Lower lobe of right lung (tissue), 2 donors: ENCODE data around the gene FRMPD2. TPM values are rescaled to one million over a fixed set of nuclear protein-coding genes. Genes with fewer than 3 reads are reported as not detected.

Source experiments
- ATAC-seq, 2 donors: fragments of 200-7000 bp; cut with Tn5 transposase; one replicate each; pipeline ENCODE4 v1.9.1; 2020 to 2022; ENCODE audit warnings: mild to moderate bottlenecking in 2 of 2, moderate library complexity in 2 of 2
- DNase-seq: peaks from one replicate; pipeline ENCODE4 v3.0.0-alpha.2; 2020
- H3K27ac ChIP-seq: fragments of 200-600 bp; one replicate; pipeline ENCODE4 v1.8.0; 2022
- H3K27me3 ChIP-seq: fragments of 200-600 bp; one replicate; pipeline ENCODE4 v1.8.0; 2022; ENCODE audit warnings: low read depth
- H3K36me3 ChIP-seq: fragments of 200-600 bp; one replicate; pipeline ENCODE4 v1.8.0; 2022; ENCODE audit warnings: mild to moderate bottlenecking
- H3K4me1 ChIP-seq: fragments of 200-600 bp; one replicate; pipeline ENCODE4 v1.8.0; 2022
- H3K4me3 ChIP-seq: fragments of 200-600 bp; one replicate; pipeline ENCODE4 v1.8.0; 2022; ENCODE audit warnings: mild to moderate bottlenecking
- H3K9me3 ChIP-seq: fragments of 200-600 bp; one replicate; pipeline ENCODE4 v1.8.0; 2022
- CTCF ChIP-seq: fragments of 200-600 bp; IDR thresholded peaks from one replicate; pipeline ENCODE4 v1.8.0; 2022; ENCODE audit warnings: antibody characterized with exemption, mild to moderate bottlenecking
- intact Hi-C: fragments of 100-400 bp; cut with DNase I; formaldehyde crosslinking; loops from one replicate; pipeline ENCODE4 v1.11.0; 2022
- total RNA-seq: library from RNA; stranded (reverse); fragmentation: NEBNext Ultra II Directional; extraction: Animal tissue kit (Norgen Biotek cat#: 25700); gene quantifications from one replicate; pipeline ENCODE4 v1.2.1, GENCODE V29; 2021
- donor health status: DM: no; HTN: yes; CAD: no; lungs with severe emphysema.

FRMPD2 gene
- total RNA-seq, 1 donor from 2014 or later = 5.3 TPM

DNA sequence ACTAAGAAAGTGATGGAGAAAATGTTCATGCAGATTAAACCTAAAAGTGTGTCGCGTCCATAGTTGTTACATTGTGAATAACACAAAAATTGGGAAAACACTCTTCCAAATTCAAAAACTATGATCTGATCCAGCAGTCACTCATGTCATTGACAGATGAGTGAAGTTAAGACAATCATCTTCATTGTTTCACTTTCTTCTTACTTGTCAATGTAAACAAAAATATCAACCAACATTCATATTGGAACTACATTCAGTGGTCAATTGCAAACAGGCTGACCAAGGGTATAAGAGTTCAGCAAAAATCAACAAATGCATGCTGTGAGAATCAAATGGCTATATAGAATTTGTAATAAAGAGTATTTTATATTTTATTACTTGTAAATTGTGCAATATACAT, 1.8 kb downstream of the FRMPD2 start:
- DNase-seq (no peak), ATAC-seq (no peak)
- intact Hi-C loops = no loop called here
- TF ChIP-seq CTCF = no peak
- no peaks in the 10 kb centered on the region for H3K27me3 ChIP-seq
- no peaks in the 10 kb centered on the region for H3K9me3 ChIP-seq
- H3K4me1 ChIP-seq = no peaks in the 10 kb centered on the region
- no peak overlapping the region for H3K27ac ChIP-seq
- H3K36me3 ChIP-seq = no peaks in the 10 kb centered on the region
- H3K4me3 ChIP-seq = no peak overlapping the region

GRCh38 chr10:48271047-48271730, 3.3 kb downstream of the FRMPD2 start:
- no peaks in the 10 kb centered on the region for H3K9me3 ChIP-seq
- intact Hi-C loops = no loop called here
- DNase-seq = no peak
- no peak overlapping the region for H3K27ac ChIP-seq
- no peak for ATAC-seq
- H3K4me1 ChIP-seq = no peaks in the 10 kb centered on the region
- no peak overlapping the region for H3K4me3 ChIP-seq
- TF ChIP-seq CTCF = no peak
- H3K27me3 ChIP-seq = no peaks in the 10 kb centered on the region
- no peaks in the 10 kb centered on the region for H3K36me3 ChIP-seq

GRCh38 chr10:48266528-48266927, 8.0 kb downstream of the FRMPD2 start:
- intact Hi-C loops = no loop called here
- Histone ChIP-seq H3K27ac (no peak overlapping the region), H3K27me3 (no peaks in the 10 kb centered on the region), H3K9me3 (no peaks in the 10 kb centered on the region), H3K4me3 (no peak overlapping the region), H3K4me1 (no peaks in the 10 kb centered on the region), H3K36me3 (no peaks in the 10 kb centered on the region)
- TF ChIP-seq CTCF = no peak
- ATAC-seq (no peak), DNase-seq (no peak)

DNA sequence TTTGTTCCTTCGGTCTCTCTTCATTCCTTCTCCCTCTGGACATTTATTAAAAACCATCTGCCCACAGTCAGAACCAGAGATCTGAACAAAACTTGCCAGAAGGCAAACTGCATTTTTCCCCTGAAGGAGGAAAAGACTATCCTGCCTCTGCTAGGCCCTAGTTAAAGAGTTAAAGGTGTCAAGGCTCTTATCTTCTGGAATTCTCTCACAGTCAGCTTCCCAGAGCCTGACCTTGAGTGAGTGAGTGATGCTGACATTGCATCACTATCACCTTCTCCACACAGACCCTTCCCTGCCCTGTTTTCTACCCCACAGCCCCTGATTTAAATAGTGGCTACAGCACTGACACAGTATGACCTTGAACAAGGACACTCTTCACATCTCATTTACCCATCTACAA, 16.4 kb downstream of the FRMPD2 start:
- no peak for TF ChIP-seq CTCF
- Histone ChIP-seq H3K9me3 (no peaks in the 10 kb centered on the region), H3K36me3 (no peaks in the 10 kb centered on the region), H3K27me3 (no peaks in the 10 kb centered on the region), H3K27ac (no peak overlapping the region), H3K4me3 (no peak overlapping the region), H3K4me1 (no peaks in the 10 kb centered on the region)
- DNase-seq = no peak
- intact Hi-C loops = no loop called here
- ATAC-seq = no peak

GRCh38 chr10:48257407-48257961, 17.0 kb downstream of the FRMPD2 start:
- Histone ChIP-seq H3K27ac (no peak overlapping the region), H3K36me3 (no peaks in the 10 kb centered on the region), H3K27me3 (no peaks in the 10 kb centered on the region), H3K4me1 (no peaks in the 10 kb centered on the region), H3K4me3 (no peak overlapping the region), H3K9me3 (no peaks in the 10 kb centered on the region)
- no peak for ATAC-seq
- DNase-seq = no peak
- no peak for TF ChIP-seq CTCF
- intact Hi-C loops = no loop called here
